GM12801 (cell line): ENCODE measurements around the gene IFT88.

Experiments used
- TF ChIP-seq, protein P1 (sequence below): IDR thresholded peaks from one replicate; pipeline ENCODE4 v1.5.1; 2011; ENCODE audit warnings: control low read depth; ENCODE audit not compliant: insufficient read length; ENCODE audit errors: extremely low read depth

Gene IFT88

DNA sequence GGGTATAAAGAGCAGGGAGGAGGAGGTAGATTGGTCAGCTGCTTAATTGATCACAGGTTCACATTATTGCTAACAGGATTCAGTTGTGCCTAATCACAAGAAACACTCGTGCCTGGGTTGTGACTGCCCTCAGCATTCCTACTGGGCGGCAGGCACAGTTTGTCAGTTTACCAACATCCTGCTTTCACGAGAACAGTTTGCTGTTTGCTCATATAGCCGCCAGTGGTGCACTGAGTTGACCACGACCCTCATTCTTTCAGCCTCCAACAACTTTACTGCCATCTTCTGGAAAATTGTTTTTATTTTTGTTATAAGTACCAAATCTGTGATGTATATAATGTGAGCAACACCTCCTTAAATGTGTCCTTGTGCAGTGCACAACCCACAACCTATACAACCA lies 16.2 kb upstream of the IFT88 start:
- TF ChIP-seq, protein P1, sequence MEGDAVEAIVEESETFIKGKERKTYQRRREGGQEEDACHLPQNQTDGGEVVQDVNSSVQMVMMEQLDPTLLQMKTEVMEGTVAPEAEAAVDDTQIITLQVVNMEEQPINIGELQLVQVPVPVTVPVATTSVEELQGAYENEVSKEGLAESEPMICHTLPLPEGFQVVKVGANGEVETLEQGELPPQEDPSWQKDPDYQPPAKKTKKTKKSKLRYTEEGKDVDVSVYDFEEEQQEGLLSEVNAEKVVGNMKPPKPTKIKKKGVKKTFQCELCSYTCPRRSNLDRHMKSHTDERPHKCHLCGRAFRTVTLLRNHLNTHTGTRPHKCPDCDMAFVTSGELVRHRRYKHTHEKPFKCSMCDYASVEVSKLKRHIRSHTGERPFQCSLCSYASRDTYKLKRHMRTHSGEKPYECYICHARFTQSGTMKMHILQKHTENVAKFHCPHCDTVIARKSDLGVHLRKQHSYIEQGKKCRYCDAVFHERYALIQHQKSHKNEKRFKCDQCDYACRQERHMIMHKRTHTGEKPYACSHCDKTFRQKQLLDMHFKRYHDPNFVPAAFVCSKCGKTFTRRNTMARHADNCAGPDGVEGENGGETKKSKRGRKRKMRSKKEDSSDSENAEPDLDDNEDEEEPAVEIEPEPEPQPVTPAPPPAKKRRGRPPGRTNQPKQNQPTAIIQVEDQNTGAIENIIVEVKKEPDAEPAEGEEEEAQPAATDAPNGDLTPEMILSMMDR: no peak

DNA sequence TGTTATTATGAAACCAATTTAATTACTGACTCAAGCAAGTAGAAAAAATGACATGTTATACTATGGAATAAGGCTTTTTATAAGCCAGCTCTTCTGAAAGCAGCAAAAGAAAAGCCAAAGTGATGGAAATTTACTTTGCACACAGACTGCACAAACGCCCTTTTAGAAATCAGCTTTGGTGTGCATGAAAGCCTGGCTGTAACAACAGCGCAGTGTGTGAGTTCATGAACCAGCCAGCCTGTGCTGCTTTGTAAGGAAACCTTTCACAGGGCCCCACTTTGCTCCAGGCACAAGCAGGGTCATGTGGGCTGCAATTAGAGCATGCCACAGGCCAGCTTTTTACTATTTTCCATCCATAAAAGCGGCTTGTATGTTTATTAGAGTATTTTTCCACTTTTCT lies 13.6 kb upstream of the IFT88 start:
- TF ChIP-seq, protein P1: no peak

DNA sequence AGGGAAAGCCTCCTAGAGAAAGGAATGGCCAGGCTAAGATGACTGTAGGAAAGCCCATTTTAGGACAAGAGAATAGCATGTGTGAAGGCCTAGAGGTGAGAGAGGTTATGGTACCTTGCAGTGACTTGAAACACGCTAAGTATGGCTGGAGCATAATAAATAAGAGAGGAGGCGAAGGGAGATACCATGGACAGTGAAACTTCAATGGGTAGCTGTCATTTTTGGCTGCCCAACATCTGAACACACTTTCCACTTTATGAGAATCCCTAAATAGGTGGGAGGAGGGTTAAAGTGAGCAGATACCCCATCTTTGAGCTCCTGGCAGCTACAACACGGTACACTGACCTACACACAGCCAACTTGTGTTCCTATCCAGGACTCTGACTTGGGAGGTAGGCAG lies 8.0 kb upstream of the IFT88 start:
- TF ChIP-seq, protein P1: no peak

DNA sequence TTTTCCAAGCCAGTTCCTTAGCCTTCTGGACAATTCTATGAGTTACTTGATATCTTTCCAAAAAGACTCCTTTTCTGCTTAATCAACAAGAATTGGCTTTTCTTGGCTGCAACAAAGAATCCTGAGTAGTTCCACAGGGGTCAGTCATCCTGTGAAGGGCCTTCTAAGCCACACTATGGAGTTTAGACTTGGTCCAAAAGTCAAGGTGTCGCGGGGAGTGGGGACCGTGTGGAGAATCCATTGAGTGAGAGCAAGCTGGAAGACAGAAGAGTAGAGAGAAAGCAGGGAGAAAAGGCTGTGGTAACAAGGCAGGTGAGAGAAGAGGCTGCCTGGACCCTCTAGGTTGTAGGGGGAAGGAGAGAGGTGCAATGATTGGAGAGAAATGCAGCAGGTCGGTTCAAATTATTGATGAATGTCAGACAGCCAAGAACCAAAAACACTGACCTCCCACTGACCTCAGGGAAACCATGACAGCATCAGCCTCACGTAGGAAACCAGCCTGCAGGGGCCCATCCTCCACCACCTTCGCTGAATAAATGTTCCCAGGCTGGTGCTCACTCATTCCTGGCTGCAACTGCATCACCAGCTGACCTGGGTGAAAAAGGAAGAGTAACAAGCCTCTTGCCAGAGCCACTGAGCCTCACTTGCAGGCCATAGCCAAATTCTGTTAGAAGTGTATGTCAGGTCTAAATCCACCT lies 7.1 kb upstream of the IFT88 start:
- TF ChIP-seq, protein P1: no peak

DNA sequence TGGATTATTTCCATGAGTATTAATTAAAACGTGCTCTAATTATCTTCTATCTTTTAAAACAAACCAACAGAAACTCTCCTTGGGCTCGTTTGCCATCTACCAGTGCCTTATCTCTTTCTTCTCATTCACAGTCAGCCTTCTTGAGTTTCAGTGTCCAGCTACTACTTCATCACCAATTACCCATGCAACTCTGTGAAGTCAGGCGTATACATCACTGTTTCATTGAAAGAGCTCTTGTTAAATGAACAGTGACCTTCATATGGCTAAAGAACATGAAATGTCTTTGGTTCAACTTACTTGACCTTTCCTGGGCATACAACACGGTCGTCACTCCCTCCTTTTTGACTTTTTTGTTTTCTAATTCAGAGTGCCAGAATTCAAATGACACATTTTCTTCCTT lies 5.2 kb upstream of the IFT88 start:
- TF ChIP-seq, protein P1: no peak

DNA sequence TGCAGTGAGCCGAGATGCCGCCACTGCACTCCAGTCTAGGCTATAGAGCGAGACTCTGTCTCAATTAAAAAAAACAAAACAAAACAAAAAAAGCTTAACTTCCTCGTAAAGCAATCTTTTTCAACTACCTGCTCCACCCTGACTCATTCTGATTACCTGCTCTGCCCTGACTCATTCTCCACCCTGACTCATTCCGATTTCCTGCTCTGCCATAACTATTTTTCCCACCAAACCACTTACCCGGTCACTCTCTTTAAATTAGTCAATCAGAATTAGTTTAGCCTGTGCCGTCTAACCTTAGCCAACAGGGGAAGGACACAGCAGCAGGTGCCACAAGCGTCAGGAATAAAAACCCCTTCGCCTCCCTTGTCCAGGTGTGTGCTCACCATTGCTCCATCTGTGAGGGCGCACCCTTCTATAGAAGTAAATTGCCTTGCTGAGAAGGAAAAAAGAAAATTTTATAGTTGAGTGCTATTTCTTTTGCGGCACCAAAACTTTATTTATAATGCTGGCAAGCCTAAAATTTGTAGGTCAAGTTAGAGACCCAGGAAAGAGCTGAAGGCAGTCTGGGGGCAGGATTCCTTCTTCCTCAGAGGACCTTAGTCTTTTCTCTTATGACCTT lies 1.7 kb upstream of the IFT88 start:
- TF ChIP-seq, protein P1: no peak

DNA sequence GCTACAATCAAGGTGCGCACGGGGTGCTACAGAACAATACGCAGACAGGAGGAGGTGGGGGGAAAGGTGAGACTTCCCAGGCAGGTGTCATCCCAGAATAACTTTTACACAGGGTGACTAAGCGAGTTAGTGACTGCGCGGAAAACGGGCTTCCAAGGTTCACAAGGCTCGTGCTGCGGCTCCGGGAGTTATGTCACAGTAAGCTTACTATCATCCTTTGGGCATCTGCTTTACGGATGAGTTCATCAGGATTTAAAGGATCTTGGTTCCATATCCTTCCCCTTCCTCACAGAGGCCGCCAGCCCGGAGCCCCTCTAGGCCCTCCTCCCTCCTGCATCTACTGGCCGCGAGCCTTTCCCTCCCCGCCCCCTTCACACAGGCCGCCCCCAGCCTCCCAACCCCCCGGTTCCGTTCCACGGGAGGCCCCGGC lies 474 bp upstream of the IFT88 start:
- TF ChIP-seq, protein P1: no peak
